ENCODE measurements around the gene UBD. TPM values are rescaled to one million over a fixed set of nuclear protein-coding genes. Genes with fewer than 3 reads are reported as not detected.

Gene UBD
- total RNA-seq, 1 donor from 2014 or later: not detected

- Mint-ChIP-seq H3K27me3 (ENCODE audit: low read depth) (no peaks in the 10 kb centered on the region), H3K27ac (ENCODE audit: unreplicated experiment) (no peak overlapping the region), H3K4me3 (ENCODE audit: unreplicated experiment) (no peak overlapping the region), H3K36me3 (ENCODE audit: low read depth) (no peaks in the 10 kb centered on the region), H3K4me1 (ENCODE audit: low read depth) (peaks cover 7% of the 10 kb centered on the region), H3K9me3 (ENCODE audit: low read depth) (peaks cover 22% of the 10 kb centered on the region)
- TF ChIP-seq, protein P1, sequence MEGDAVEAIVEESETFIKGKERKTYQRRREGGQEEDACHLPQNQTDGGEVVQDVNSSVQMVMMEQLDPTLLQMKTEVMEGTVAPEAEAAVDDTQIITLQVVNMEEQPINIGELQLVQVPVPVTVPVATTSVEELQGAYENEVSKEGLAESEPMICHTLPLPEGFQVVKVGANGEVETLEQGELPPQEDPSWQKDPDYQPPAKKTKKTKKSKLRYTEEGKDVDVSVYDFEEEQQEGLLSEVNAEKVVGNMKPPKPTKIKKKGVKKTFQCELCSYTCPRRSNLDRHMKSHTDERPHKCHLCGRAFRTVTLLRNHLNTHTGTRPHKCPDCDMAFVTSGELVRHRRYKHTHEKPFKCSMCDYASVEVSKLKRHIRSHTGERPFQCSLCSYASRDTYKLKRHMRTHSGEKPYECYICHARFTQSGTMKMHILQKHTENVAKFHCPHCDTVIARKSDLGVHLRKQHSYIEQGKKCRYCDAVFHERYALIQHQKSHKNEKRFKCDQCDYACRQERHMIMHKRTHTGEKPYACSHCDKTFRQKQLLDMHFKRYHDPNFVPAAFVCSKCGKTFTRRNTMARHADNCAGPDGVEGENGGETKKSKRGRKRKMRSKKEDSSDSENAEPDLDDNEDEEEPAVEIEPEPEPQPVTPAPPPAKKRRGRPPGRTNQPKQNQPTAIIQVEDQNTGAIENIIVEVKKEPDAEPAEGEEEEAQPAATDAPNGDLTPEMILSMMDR (IDR thresholded peaks at IDR 0.05): no peak
- no peak for DNase-seq (ENCODE audit: low spot score)
Measured at GRCh38 chr6:29517245-29517644, 42.3 kb downstream of the UBD start.

DNA sequence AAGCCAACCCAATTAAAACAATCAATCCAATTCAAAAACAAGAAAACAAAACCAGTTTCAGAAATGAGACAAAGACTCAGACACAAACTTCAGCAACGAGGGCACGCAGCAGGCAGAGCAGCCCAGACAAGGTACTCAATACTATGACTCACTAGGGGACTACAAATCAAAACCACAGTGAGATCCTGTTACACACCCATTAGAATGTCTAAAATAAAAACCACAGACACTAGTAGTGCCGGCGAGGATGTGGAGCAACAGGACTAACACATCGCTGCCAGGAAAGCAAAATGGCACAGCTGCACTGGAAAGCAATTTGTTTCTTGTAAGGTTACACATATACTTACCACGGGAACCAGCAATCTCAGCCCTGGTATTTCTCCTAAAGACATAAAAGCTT is 43.4 kb downstream of the UBD start:
- peaks cover 1% of the 10 kb centered on the region for H3K27me3 Mint-ChIP-seq (ENCODE audit: low read depth)
- DNase-seq (ENCODE audit: low spot score): no peak
- peaks cover 22% of the 10 kb centered on the region for H3K9me3 Mint-ChIP-seq (ENCODE audit: low read depth)
- TF ChIP-seq, protein P1 (IDR thresholded peaks at IDR 0.05): no peak
- peak overlapping the region; percentile 57 for H3K27ac Mint-ChIP-seq (ENCODE audit: unreplicated experiment)
- H3K36me3 Mint-ChIP-seq (ENCODE audit: low read depth): no peaks in the 10 kb centered on the region
- peaks cover 7% of the 10 kb centered on the region for H3K4me1 Mint-ChIP-seq (ENCODE audit: low read depth)
- H3K4me3 Mint-ChIP-seq (ENCODE audit: unreplicated experiment): no peak overlapping the region

- no peak for DNase-seq (ENCODE audit: low spot score)
- H3K36me3 Mint-ChIP-seq (ENCODE audit: low read depth): no peaks in the 10 kb centered on the region
- TF ChIP-seq, protein P1 (IDR thresholded peaks at IDR 0.05): no peak
- H3K27ac Mint-ChIP-seq (ENCODE audit: unreplicated experiment): no peak overlapping the region
- H3K4me3 Mint-ChIP-seq (ENCODE audit: unreplicated experiment): no peak overlapping the region
- H3K9me3 Mint-ChIP-seq (ENCODE audit: low read depth): peaks cover 12% of the 10 kb centered on the region
- H3K27me3 Mint-ChIP-seq (ENCODE audit: low read depth): peaks cover 10% of the 10 kb centered on the region
- H3K4me1 Mint-ChIP-seq (ENCODE audit: low read depth): peaks cover 1% of the 10 kb centered on the region
Measured at GRCh38 chr6:29510746-29511300, 48.7 kb downstream of the UBD start.

- H3K4me1 Mint-ChIP-seq (ENCODE audit: low read depth): no peaks in the 10 kb centered on the region
- H3K4me3 Mint-ChIP-seq (ENCODE audit: unreplicated experiment): no peak overlapping the region
- H3K27me3 Mint-ChIP-seq (ENCODE audit: low read depth): peaks cover 10% of the 10 kb centered on the region
- no peaks in the 10 kb centered on the region for H3K36me3 Mint-ChIP-seq (ENCODE audit: low read depth)
- TF ChIP-seq, protein P1 (IDR thresholded peaks at IDR 0.05): no peak
- H3K27ac Mint-ChIP-seq (ENCODE audit: unreplicated experiment): no peak overlapping the region
- no peak for DNase-seq (ENCODE audit: low spot score)
- peaks cover 12% of the 10 kb centered on the region for H3K9me3 Mint-ChIP-seq (ENCODE audit: low read depth)
Measured at GRCh38 chr6:29510202-29510601, 49.3 kb downstream of the UBD start.

DNA sequence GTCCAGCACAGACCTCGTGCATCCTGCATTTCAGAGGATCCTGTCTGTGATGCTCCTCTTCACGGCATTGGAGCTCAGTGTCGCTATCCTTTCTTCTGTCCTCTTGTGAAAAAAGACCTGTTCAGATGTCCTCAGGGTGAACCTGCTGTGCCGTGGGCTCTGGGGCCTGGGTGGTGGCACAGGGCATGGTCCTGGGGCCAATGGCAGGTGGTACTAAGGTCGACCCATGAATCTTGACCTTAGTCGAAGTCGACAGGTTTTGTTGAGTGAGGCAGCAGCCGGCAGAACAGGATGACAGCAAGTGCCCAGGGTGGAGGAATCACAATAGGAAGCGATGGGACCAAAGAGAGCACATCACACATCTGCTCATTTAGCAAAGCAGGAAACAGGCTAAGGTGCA is 49.8 kb downstream of the UBD start:
- H3K27ac Mint-ChIP-seq (ENCODE audit: unreplicated experiment): no peak overlapping the region

More for the DNA sequence above, 49.8 kb downstream of the UBD start:
- H3K4me1 Mint-ChIP-seq (ENCODE audit: low read depth): peaks cover 2% of the 10 kb centered on the region
- no peak overlapping the region for H3K4me3 Mint-ChIP-seq (ENCODE audit: unreplicated experiment)
- H3K27me3 Mint-ChIP-seq (ENCODE audit: low read depth): peaks cover 10% of the 10 kb centered on the region
- H3K9me3 Mint-ChIP-seq (ENCODE audit: low read depth): peaks cover 8% of the 10 kb centered on the region
- DNase-seq (ENCODE audit: low spot score): no peak
- H3K36me3 Mint-ChIP-seq (ENCODE audit: low read depth): no peaks in the 10 kb centered on the region
- TF ChIP-seq, protein P1 (IDR thresholded peaks at IDR 0.05): no peak
